Ishikawa (cell line): ENCODE data around the gene GSN.

Experiments
- CEBPB ChIP-seq: IDR thresholded peaks from 2 replicates; pipeline ENCODE4 v1.6.1; 2012
- CREB1 ChIP-seq: IDR thresholded peaks from 2 replicates; pipeline ENCODE4 v1.6.1; 2012; ENCODE audit warnings: low read depth
- EGR1 ChIP-seq: IDR thresholded peaks from 2 replicates; pipeline ENCODE4 v1.6.1; 2012
- EP300 ChIP-seq: IDR thresholded peaks from 2 replicates; pipeline ENCODE4 v1.6.1; 2012; ENCODE audit warnings: borderline replicate concordance
- FOXM1 ChIP-seq: IDR thresholded peaks from 2 replicates; pipeline ENCODE4 v1.6.1; 2012; ENCODE audit warnings: low read depth, borderline replicate concordance
- MAX ChIP-seq: IDR thresholded peaks from 2 replicates; pipeline ENCODE4 v1.6.1; 2012
- NFIC ChIP-seq: IDR thresholded peaks from 2 replicates; pipeline ENCODE4 v1.6.1; 2012
- RAD21 ChIP-seq: IDR thresholded peaks from 2 replicates; pipeline ENCODE4 v1.6.1; 2012; ENCODE audit warnings: low read depth
- TAF1 ChIP-seq: IDR thresholded peaks from 2 replicates; pipeline ENCODE4 v1.6.1; 2012; ENCODE audit warnings: low read depth, mild to moderate bottlenecking
- TCF12 ChIP-seq: IDR thresholded peaks from 2 replicates; pipeline ENCODE4 v1.6.1; 2012; ENCODE audit warnings: low read depth
- TEAD4 ChIP-seq: IDR thresholded peaks from 2 replicates; pipeline ENCODE4 v1.6.1; 2012
- YY1 ChIP-seq: IDR thresholded peaks from 2 replicates; pipeline ENCODE4 v1.6.1; 2012; ENCODE audit warnings: low read depth
- ZBTB7A ChIP-seq: IDR thresholded peaks from 2 replicates; pipeline ENCODE4 v1.6.1; 2012; ENCODE audit warnings: low read depth
- TF ChIP-seq, protein P1 (sequence below): IDR thresholded peaks from 2 replicates; pipeline ENCODE4 v1.6.1; 2012; ENCODE audit warnings: low read depth, mild to moderate bottlenecking
- TF ChIP-seq, protein P2 (sequence below): IDR thresholded peaks from 2 replicates; pipeline ENCODE4 v1.6.1; 2012

Gene GSN

DNA sequence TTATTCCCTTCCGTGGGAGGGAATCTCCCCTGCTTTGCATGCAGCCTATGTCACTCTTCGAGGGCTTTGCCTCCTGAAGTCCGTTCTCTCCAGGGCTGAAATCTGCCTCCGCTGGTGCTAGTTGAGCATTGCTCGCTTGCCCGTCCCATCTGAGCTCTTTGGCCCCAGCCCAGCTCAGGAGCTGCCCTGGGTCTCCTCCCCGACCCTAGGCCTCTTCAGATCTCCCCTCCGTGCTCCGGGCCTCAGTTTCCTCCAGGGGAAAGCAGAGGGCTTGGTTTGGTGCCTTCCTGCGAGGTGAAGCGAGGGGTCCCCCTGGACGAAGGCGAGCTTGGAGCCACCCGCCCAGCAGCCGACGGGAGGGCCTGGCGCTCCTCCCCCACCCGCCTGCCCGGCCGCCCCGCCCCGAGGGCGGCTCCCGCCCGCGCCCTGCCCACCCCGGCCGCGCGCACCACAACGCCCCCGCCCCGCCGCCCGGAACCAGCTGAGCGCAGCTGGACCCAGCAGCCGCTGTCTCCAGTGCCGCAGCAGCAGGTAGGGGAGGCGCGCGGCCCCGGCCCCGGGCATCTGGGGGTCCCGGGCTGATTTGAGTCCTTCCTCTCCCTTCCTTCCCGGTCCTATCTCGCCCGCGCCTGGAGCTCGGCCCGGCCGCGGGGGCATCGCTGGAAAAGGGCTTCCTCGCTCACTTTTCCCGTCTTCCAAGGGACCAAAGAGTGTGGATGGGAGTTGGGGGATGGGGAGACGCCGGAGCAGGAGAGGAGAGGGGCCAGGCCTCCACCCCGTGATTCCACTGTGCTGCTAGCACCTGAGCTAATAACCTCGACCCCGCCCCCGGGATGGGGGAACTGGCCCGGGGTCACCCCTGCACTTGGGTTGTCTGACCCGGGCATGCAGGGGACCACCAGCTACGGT is at the start of gene GSN:
Gene GSN (plus strand): TSS at position 474 of the 909 bp plus-strand sequence. CDS start 33,810 bp downstream, outside the sequence.
- TF ChIP-seq NFIC (peak; percentile 44; the same call in 1 of the 2 replicates), RAD21 (no peak), EGR1 (peak; percentile 76), TCF12 (no peak)
- TF ChIP-seq, protein P1, sequence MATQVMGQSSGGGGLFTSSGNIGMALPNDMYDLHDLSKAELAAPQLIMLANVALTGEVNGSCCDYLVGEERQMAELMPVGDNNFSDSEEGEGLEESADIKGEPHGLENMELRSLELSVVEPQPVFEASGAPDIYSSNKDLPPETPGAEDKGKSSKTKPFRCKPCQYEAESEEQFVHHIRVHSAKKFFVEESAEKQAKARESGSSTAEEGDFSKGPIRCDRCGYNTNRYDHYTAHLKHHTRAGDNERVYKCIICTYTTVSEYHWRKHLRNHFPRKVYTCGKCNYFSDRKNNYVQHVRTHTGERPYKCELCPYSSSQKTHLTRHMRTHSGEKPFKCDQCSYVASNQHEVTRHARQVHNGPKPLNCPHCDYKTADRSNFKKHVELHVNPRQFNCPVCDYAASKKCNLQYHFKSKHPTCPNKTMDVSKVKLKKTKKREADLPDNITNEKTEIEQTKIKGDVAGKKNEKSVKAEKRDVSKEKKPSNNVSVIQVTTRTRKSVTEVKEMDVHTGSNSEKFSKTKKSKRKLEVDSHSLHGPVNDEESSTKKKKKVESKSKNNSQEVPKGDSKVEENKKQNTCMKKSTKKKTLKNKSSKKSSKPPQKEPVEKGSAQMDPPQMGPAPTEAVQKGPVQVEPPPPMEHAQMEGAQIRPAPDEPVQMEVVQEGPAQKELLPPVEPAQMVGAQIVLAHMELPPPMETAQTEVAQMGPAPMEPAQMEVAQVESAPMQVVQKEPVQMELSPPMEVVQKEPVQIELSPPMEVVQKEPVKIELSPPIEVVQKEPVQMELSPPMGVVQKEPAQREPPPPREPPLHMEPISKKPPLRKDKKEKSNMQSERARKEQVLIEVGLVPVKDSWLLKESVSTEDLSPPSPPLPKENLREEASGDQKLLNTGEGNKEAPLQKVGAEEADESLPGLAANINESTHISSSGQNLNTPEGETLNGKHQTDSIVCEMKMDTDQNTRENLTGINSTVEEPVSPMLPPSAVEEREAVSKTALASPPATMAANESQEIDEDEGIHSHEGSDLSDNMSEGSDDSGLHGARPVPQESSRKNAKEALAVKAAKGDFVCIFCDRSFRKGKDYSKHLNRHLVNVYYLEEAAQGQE, result no peak

DNA sequence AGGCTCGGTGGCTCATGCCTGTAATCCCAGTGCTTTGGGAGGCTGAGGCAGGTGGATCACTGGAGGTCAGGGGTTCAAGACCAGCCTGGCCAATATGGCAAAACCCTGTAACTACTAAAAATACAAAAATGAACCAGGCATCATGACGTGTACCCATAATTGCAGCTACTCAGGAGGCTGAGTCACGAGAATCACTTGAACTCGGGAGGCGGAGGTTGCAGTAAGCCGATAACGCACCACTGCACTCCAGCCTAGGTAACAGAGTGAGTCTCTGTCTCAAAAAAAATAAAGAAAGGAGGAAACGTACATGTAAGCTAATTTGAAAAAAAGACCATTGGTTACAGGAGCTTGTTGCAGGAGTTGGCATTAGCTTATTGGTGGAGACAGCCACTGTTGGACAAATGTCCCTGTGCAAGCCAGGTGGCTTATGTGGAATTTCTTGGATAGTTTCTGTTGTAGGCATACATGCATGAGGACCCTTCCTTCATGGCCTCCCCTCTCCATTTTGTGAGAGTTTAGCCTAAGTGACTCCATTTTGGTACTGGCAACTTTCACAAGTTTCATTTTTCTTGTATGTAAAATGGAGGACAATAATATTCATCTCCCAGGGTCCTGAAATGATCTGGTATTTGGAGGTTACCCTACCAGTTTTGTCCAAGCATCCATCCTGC is 49.5 kb upstream of the GSN start:
- TF ChIP-seq MAX, result no peak
- TF ChIP-seq FOXM1, result no peak
- no peak for TF ChIP-seq TEAD4

DNA sequence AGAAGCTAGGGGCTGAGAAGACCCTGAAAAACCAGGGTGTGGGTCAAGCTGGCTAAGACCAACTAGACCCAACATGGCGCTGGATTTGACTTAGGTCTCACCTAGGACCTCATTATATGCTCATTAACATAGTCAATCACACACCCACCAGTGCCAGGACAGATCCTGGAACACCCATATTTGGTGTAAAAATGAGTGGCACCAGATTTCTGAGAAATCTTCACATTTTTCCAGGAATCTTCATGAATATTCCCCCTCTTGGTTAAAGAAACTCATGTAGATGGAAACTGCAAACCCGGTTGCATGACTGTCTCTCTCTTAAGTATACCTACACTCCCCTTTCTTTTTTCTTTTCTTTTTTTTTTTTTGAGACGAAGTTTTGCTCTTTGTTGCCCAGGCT is 48.4 kb upstream of the GSN start:
- TF ChIP-seq MAX (no peak), EGR1 (no peak), YY1 (no peak), FOXM1 (no peak), CEBPB (no peak)
- TF ChIP-seq, protein P2, sequence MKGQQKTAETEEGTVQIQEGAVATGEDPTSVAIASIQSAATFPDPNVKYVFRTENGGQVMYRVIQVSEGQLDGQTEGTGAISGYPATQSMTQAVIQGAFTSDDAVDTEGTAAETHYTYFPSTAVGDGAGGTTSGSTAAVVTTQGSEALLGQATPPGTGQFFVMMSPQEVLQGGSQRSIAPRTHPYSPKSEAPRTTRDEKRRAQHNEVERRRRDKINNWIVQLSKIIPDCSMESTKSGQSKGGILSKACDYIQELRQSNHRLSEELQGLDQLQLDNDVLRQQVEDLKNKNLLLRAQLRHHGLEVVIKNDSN, result no peak

DNA sequence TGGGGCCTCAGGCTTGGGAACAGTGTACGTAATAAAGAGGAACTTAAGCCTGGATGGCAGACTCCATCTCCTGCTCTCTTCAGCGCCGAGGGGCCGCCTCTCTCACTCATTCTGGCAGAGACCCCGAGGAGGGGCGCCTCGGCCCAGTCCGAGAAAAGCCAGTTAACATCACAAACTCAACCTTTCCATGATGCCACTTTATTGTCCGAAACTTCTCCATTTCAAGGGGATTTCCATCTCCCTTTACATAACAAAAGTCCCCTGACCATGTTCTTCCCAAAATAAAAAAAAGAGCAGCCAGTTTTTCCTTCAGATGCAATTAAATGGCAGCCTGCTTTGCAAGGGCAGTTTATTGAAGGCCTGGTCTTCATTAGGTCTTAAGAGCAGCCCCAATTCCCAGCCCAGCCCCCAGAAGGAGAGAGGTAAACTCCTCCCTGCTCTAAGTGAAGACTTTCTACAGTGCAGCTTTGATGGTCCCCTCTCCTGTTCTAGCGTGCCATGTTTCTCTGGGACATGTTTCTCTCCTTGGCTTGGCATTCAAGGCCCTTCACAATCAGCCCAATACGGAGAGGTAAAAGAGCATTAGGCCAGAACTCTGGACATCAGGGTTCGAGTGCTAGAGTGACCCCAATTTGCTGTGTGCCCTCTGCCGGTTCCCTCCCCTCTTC is 46.8 kb upstream of the GSN start:
- no peak for TF ChIP-seq EGR1
- TF ChIP-seq TEAD4, result no peak
- TF ChIP-seq RAD21, result no peak
- no peak for TF ChIP-seq CREB1
- no peak for TF ChIP-seq FOXM1
- TF ChIP-seq MAX, result no peak
- TF ChIP-seq, protein P1, result no peak
- TF ChIP-seq TAF1, result no peak
- TF ChIP-seq EP300, result no peak
- no peak for TF ChIP-seq TCF12
- no peak for TF ChIP-seq NFIC
- TF ChIP-seq YY1, result no peak
- no peak for TF ChIP-seq CEBPB
- TF ChIP-seq, protein P2, result no peak
- no peak for TF ChIP-seq ZBTB7A

- no peak for TF ChIP-seq TCF12
- TF ChIP-seq MAX, result no peak
- no peak for TF ChIP-seq FOXM1
- no peak for TF ChIP-seq CREB1
- no peak for TF ChIP-seq NFIC
- no peak for TF ChIP-seq EP300
- no peak for TF ChIP-seq EGR1
- TF ChIP-seq RAD21, result no peak
Measured at GRCh38 chr9:121221664-121222055, 46.3 kb upstream of the GSN start.
